ENCODE results near the gene SPNS2. TPM values are rescaled to one million over a fixed set of nuclear protein-coding genes. Genes with fewer than 3 reads are reported as not detected.

Gene SPNS2
- total and polyA plus RNA-seq, 9 donors = 0.48 to 12.7 (median 4.2) TPM

- Histone ChIP-seq H3K27me3 (no peaks in the 10 kb centered on the region), H3K27ac (no peak overlapping the region), H3K9me3 (no peaks in the 10 kb centered on the region), H3K4me1 (ENCODE audit: insufficient read depth) (no peaks in the 10 kb centered on the region), H3K36me3 (no peaks in the 10 kb centered on the region), H3K4me3 (no peak overlapping the region)
- 71 to 75% (median 75%) methylated on average over 13 of the region's 13 CpGs for WGBS, 3 donors
- no peak for DNase-seq
- intact Hi-C loops (cut with DNase I) = no loop called here
- no peak for TF ChIP-seq POLR2A (IDR thresholded peaks at IDR 0.05)
- TF ChIP-seq CTCF (IDR thresholded peaks at IDR 0.05) = no peak
- TF ChIP-seq EP300 (IDR thresholded peaks at IDR 0.05) = no peak
Measured at GRCh38 chr17:4529533-4530152, 31.0 kb downstream of the SPNS2 start.

GRCh38 chr17:4530799-4531730 is 32.4 kb downstream of the SPNS2 start:
- TF ChIP-seq EP300 (IDR thresholded peaks at IDR 0.05) (no peak), POLR2A (IDR thresholded peaks at IDR 0.05) (no peak), CTCF (IDR thresholded peaks at IDR 0.05) (no peak)
- Histone ChIP-seq H3K27ac (no peak overlapping the region), H3K9me3 (no peaks in the 10 kb centered on the region), H3K36me3 (no peaks in the 10 kb centered on the region), H3K4me1 (ENCODE audit: insufficient read depth) (peaks cover 1% of the 10 kb centered on the region), H3K27me3 (no peaks in the 10 kb centered on the region), H3K4me3 (no peak overlapping the region)
- intact Hi-C loops (cut with DNase I) = no loop called here
- no peak for DNase-seq
- 62 to 72% (median 70%) methylated on average over 26 to 30 of the region's 30 CpGs for WGBS, 3 donors

GRCh38 chr17:4531988-4532736 is 33.5 kb downstream of the SPNS2 start:
- intact Hi-C loops (cut with DNase I) = no loop called here
- H3K9me3 ChIP-seq = no peaks in the 10 kb centered on the region
- TF ChIP-seq CTCF (IDR thresholded peaks at IDR 0.05) (no peak), EP300 (IDR thresholded peaks at IDR 0.05) (no peak), POLR2A (IDR thresholded peaks at IDR 0.05) (no peak)
- H3K4me3 ChIP-seq = no peak overlapping the region
- no peaks in the 10 kb centered on the region for H3K36me3 ChIP-seq
- no peak overlapping the region for H3K27ac ChIP-seq
- H3K4me1 ChIP-seq (ENCODE audit: insufficient read depth) = peaks cover 10% of the 10 kb centered on the region
- H3K27me3 ChIP-seq = no peaks in the 10 kb centered on the region
- WGBS, 3 donors = 90 to 93% (median 92%) methylated on average over 17 of the region's 17 CpGs
- no peak for DNase-seq

- TF ChIP-seq EP300 (IDR thresholded peaks at IDR 0.05) (no peak), CTCF (IDR thresholded peaks at IDR 0.05) (no peak), POLR2A (IDR thresholded peaks at IDR 0.05) (no peak)
- intact Hi-C loops (cut with DNase I) = no loop called here
- Histone ChIP-seq H3K27ac (no peak overlapping the region), H3K4me1 (ENCODE audit: insufficient read depth) (peaks cover 13% of the 10 kb centered on the region), H3K27me3 (no peaks in the 10 kb centered on the region), H3K9me3 (no peaks in the 10 kb centered on the region), H3K36me3 (no peaks in the 10 kb centered on the region), H3K4me3 (no peak overlapping the region)
- no peak for DNase-seq
- 84 to 93% (median 89%) methylated on average over 28 to 33 of the region's 33 CpGs for WGBS, 3 donors
Measured at GRCh38 chr17:4532860-4533522, 34.3 kb downstream of the SPNS2 start.
